T-helper 2 cell (primary cell): ENCODE results near the gene OR8H2.
"Not testable (repeated sequence)": the region's sequence is repeated elsewhere in the genome, so short reads cannot be mapped to it uniquely, and the experiment has no call there.

Source experiments
- DNase-seq, 5 experiments: peaks; one replicate each; pipeline versions ENCODE4 v3.0.0 to v3.0.0-alpha.2; 2012 to 2022
- total RNA-seq, 2 donors: gene quantifications; one replicate each; lab custom pipeline; 2026; lab: John Stamatoyannopoulos, UW

The OR8H2 gene
- 0 reads per million in 2 donors for total RNA-seq

GRCh38 chr11:56103210-56103737, at the start of gene OR8H2:
TSS of gene OR8H2 (plus strand) at chr11:56103687. CDS start at chr11:56105043, 1,356 bp downstream.
- DNase-seq: no peak

DNA sequence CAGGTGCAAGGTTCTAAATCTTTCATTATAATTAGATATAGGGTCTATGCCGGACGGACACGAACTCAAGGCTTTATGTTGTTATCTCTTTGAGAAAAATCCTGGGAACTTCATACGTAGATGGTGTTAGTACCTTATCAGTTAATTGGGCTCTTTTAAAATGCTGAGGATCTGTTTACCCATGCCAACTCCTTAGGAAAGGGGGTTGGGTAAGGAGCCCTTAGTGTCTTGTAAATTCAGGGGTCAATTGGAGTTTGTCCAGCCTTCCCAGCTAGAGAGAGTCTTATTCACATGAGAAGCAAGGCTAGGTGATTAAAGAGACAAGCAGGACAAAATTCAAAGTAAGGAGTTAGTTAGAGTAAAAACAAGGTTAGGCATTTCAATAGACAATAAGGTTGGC, 47.1 kb upstream of the OR8H2 start:
- not testable (repeated sequence) for DNase-seq

- DNase-seq: not testable (repeated sequence)
These were observed 45.7 kb upstream of the OR8H2 start for GRCh38 chr11:56057661-56058237.

- DNase-seq: not testable (repeated sequence)
These were observed 45.2 kb upstream of the OR8H2 start for GRCh38 chr11:56058260-56058780.

GRCh38 chr11:56066980-56067379, 36.5 kb upstream of the OR8H2 start:
- DNase-seq: no peak

- DNase-seq: no peak
These were observed 13.8 kb upstream of the OR8H2 start for GRCh38 chr11:56089697-56090096.

- DNase-seq: no peak
These were observed 10.5 kb upstream of the OR8H2 start, which contains the start of gene OR8I2 for GRCh38 chr11:56093008-56093407. TSS of gene OR8I2 (plus strand) at chr11:56093308. CDS start at chr11:56093308, 0 bp downstream.

GRCh38 chr11:56122073-56122472, 18.6 kb downstream of the OR8H2 start, which contains the start of gene OR8H3:
TSS of gene OR8H3 (plus strand) at chr11:56122373. CDS start at chr11:56122373, 0 bp downstream.
- DNase-seq: no peak

DNA sequence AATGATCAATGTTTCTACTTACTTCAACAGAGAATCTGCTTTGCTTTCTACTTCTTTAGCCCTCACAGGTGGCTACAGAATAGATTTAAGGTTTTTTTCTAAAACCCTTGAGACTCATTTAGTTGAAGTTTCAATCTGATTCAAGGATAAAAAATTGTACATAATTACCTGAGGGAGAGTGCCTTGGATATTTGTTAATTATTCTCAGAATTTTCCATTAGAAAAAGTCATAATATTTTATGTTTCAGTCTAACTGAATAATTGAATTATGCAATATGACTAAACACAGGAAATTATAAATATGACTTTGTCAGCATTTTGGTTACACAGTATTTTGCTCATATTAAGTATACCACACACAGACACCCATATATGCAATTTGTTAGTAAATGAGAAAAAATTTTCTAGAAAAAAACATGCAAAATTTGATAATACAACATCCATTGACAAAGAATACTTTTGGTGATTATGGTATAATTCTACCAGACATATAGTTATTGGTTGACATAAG, 36.7 kb downstream of the OR8H2 start, which contains the start of gene OR8J3:
Gene OR8J3 (minus strand): TSS at position 51 of the 511 bp plus-strand sequence. CDS start 2,483 bp downstream, outside the sequence.
- DNase-seq: no peak

- not testable (repeated sequence) for DNase-seq
These were observed 40.2 kb downstream of the OR8H2 start for GRCh38 chr11:56143681-56144080.

DNA sequence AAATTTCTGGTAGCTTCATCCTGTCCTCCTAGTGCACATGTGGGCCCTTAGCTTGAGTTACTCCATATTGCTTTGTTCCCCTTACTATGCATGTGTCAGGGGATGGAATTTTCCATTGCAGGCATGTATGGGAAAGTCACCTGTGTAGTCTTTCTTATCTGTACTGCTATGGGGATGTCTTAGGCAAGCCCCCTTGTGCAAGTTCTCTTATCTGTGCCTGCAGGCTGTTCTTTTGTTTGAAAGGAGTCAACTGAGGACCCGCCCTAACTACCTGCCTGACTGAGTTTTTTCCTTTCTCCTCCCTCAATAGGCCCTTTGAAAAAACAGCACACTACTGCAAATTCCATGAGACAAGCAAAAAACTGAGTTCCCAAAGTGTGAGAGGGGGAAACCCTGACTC, 47.9 kb downstream of the OR8H2 start:
- DNase-seq: no peak

DNA sequence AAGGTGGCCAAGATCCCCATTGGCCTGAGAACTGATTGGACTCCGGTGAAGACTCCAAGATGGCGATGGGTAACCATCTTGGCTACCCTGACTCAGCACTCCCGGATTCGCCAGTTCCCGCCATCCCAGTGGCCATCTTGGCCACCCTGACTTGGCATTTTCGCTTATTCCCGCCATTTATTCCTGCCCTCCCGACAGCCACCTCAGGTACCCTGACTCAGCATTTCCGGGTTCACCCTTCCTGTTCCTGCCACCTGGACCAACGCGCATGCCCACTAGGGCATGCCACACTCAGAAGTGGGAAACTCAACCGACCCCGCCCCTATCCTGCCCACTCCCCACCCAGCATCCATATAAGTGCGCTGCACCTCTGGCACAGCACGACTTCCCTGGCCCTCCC, 48.8 kb downstream of the OR8H2 start:
- no peak for DNase-seq
